Measurements from ENCODE around the gene GNG12. TPM values are rescaled to one million over a fixed set of nuclear protein-coding genes. Genes with fewer than 3 reads are reported as not detected.
"Not testable (repeated sequence)": the region's sequence is repeated elsewhere in the genome, so short reads cannot be mapped to it uniquely, and the experiment has no call there.

The GNG12 gene
- total RNA-seq, 1 experiment from 2014 or later: 12.5 TPM

DNA sequence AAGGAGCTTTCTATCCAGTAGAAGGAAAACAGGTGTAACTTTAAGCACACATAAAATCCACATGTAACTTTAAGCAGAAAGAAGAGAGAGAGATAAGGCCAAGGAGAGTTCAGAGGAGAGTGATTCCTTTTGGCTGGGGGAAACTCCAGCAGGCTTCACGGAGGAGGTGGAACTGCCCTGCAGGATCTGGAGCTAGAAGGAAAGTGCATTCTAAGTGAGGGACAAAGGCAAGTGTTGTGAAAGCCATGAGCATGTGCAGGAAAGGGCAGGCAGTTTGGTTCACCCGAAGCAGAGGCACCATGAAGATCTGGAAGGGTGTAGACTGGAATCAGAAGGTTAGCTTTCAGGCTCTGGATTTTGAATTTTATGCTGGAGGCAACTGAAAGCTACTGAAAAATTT, 101.9 kb downstream of the GNG12 start:
- no peak overlapping the region for H3K4me3 Mint-ChIP-seq (ENCODE audit: unreplicated experiment)
- no peak for DNase-seq

GRCh38 chr1:67730312-67730711, 103.0 kb downstream of the GNG12 start:
- H3K4me1 Mint-ChIP-seq (ENCODE audit: low read depth, unreplicated experiment); H3K4me3 ChIP-seq (ENCODE audit: low read depth, low read length); CTCF ChIA-PET: not testable (repeated sequence)

More for the DNA sequence above, 101.9 kb downstream of the GNG12 start:
- H3K36me3 Mint-ChIP-seq (ENCODE audit: insufficient read depth, unreplicated experiment): no peaks in the 10 kb centered on the region
- Histone ChIP-seq H3K4me3 (ENCODE audit: low read depth, low read length) (no peak overlapping the region), H3K4me1 (no peaks in the 10 kb centered on the region), H3K36me3 (ENCODE audit: control insufficient read depth, insufficient read depth, low read length) (no peaks in the 10 kb centered on the region), H3K27me3 (replicated peaks; ENCODE audit: control insufficient read depth, insufficient read depth, low read length) (no peaks in the 10 kb centered on the region), H3K9me3 (no peaks in the 10 kb centered on the region)
- CTCF ChIA-PET: no interaction called here
- TF ChIP-seq, protein P1, sequence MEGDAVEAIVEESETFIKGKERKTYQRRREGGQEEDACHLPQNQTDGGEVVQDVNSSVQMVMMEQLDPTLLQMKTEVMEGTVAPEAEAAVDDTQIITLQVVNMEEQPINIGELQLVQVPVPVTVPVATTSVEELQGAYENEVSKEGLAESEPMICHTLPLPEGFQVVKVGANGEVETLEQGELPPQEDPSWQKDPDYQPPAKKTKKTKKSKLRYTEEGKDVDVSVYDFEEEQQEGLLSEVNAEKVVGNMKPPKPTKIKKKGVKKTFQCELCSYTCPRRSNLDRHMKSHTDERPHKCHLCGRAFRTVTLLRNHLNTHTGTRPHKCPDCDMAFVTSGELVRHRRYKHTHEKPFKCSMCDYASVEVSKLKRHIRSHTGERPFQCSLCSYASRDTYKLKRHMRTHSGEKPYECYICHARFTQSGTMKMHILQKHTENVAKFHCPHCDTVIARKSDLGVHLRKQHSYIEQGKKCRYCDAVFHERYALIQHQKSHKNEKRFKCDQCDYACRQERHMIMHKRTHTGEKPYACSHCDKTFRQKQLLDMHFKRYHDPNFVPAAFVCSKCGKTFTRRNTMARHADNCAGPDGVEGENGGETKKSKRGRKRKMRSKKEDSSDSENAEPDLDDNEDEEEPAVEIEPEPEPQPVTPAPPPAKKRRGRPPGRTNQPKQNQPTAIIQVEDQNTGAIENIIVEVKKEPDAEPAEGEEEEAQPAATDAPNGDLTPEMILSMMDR (IDR thresholded peaks at IDR 0.05; ENCODE audit: insufficient read depth in 1 of 2, low read depth in 1 of 2, low read length in 1 of 2, severe bottlenecking in 1 of 2, unreplicated experiment in 1 of 2): no peak
- intact Hi-C loops (cut with micrococcal nuclease; ENCODE audit: unreplicated experiment): no loop called here
- no peaks in the 10 kb centered on the region for H3K4me1 Mint-ChIP-seq (ENCODE audit: low read depth, unreplicated experiment)
- no peak overlapping the region for H3K27ac Mint-ChIP-seq (ENCODE audit: unreplicated experiment)
- POLR2A ChIA-PET: no interaction called here
- H3K9me3 Mint-ChIP-seq (ENCODE audit: unreplicated experiment): no peaks in the 10 kb centered on the region
- BruUV-seq (replicated peaks): no TSS peak
- H3K27me3 Mint-ChIP-seq (ENCODE audit: insufficient read depth, unreplicated experiment): no peaks in the 10 kb centered on the region

GRCh38 chr1:67729872-67730271, 103.4 kb downstream of the GNG12 start:
- POLR2A ChIA-PET: no interaction called here
- peaks cover 6% of the 10 kb centered on the region for H3K4me1 Mint-ChIP-seq (ENCODE audit: low read depth, unreplicated experiment)
- no TSS peak for BruUV-seq (replicated peaks)

More at GRCh38 chr1:67730312-67730711, 103.0 kb downstream of the GNG12 start:
- H3K27me3 ChIP-seq (replicated peaks; ENCODE audit: control insufficient read depth, insufficient read depth, low read length); H3K27ac Mint-ChIP-seq (ENCODE audit: unreplicated experiment); H3K4me3 Mint-ChIP-seq (ENCODE audit: unreplicated experiment); H3K4me1 ChIP-seq; H3K36me3 Mint-ChIP-seq (ENCODE audit: insufficient read depth, unreplicated experiment); H3K27me3 Mint-ChIP-seq (ENCODE audit: insufficient read depth, unreplicated experiment); H3K36me3 ChIP-seq (ENCODE audit: control insufficient read depth, insufficient read depth, low read length); H3K9me3 Mint-ChIP-seq (ENCODE audit: unreplicated experiment); H3K9me3 ChIP-seq; POLR2A ChIA-PET; BruUV-seq (replicated peaks); DNase-seq; intact Hi-C loops (cut with micrococcal nuclease; ENCODE audit: unreplicated experiment): not testable (repeated sequence)

More at GRCh38 chr1:67729872-67730271, 103.4 kb downstream of the GNG12 start:
- H3K27me3 Mint-ChIP-seq (ENCODE audit: insufficient read depth, unreplicated experiment): no peaks in the 10 kb centered on the region
- H3K9me3 Mint-ChIP-seq (ENCODE audit: unreplicated experiment): no peaks in the 10 kb centered on the region
- no peak overlapping the region for H3K4me3 Mint-ChIP-seq (ENCODE audit: unreplicated experiment)
- Histone ChIP-seq H3K4me3 (ENCODE audit: low read depth, low read length) (no peak overlapping the region), H3K4me1 (peaks cover 7% of the 10 kb centered on the region; the same call in 1 of the 2 replicates), H3K9me3 (no peaks in the 10 kb centered on the region), H3K27me3 (replicated peaks; ENCODE audit: control insufficient read depth, insufficient read depth, low read length) (no peaks in the 10 kb centered on the region), H3K36me3 (ENCODE audit: control insufficient read depth, insufficient read depth, low read length) (no peaks in the 10 kb centered on the region)
- no peaks in the 10 kb centered on the region for H3K36me3 Mint-ChIP-seq (ENCODE audit: insufficient read depth, unreplicated experiment)
- CTCF ChIA-PET: no interaction called here
- no peak for DNase-seq
- intact Hi-C loops (cut with micrococcal nuclease; ENCODE audit: unreplicated experiment): no loop called here
- TF ChIP-seq, protein P1 (IDR thresholded peaks at IDR 0.05; ENCODE audit: insufficient read depth in 1 of 2, low read depth in 1 of 2, low read length in 1 of 2, severe bottlenecking in 1 of 2, unreplicated experiment in 1 of 2): no peak
- no peak overlapping the region for H3K27ac Mint-ChIP-seq (ENCODE audit: unreplicated experiment)
